ENCODE measurements around the gene ACTRT2.

DNA sequence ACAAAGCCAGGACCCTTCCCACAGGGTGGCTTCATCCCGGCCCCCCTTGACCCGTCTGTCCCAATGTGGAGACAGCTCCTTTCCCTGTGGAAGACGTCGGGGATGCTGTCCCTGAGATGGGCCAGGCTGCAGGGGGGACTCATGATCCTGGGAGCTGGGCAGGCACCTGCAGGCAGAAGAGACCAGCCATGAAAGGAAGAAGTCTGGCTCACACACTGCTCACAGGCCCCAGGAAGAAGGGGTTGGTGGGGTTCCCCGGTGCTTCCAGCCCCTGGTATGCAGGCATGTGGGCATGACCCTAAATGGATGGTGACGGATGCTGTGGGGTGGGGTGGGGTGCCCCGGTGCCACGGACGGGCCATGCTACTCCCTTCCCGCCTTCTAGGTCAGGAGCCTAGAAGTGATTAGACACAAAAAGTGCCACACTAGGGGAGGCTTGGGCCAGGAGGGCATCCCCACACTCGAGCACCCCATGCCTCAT is 8.3 kb downstream of the ACTRT2 start:
- no peak for TF ChIP-seq SPI1 (IDR thresholded peaks at IDR 0.05; ENCODE audit: low read depth, low read length)
- no peak for TF ChIP-seq TAF1 (IDR thresholded peaks at IDR 0.05; ENCODE audit: low read depth, low read length)
